Measurements from ENCODE around the gene DYNLT2. TPM values are rescaled to one million over a fixed set of nuclear protein-coding genes. Genes with fewer than 3 reads are reported as not detected.

The DYNLT2 gene
- total and polyA plus RNA-seq, 2 of the 13 experiments (the other 11 are each of a cell fraction or from before 2014, with no cell fraction given): 2.1 to 4.3 TPM

DNA sequence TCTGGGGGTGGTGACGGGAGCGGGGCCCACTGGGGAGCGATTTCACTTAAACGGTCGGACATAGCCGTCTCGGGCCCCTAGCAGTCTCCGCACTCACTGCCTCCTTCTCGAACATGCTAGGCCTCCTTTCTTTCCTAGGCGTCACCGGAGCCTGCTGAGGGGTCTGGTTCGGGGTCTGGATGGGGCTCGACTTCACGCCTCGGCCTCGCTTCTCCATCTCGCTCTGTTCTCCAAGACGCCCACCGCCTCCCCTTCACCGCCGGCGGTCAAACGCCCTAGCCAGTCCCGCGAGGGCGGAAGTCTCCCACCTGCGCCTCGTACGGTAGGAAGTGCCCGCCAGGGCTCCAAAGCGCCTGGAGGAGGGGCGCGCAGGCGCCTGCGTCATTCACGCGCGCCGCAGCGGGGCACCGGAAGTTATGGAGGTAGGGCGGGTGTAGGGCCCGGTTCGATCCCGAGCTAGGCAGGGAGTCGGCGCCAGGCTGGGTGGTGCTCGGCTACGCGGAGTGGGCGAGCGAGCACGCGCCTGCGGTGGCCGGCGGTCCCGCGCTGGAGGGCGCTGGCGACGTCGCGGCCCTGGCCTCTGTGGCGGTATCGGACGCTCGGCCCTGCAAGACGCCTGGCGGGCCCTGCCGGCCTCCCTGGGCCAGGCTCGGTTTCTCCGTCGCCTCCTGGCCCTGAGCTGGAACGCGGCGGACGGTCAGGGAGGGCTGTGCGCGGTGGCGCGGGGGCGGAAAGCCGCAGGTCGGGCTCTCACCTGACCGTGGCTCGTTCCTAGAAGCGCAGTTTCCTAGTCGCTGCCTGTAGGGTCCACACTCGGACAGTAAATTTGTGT is at the start of gene DYNLT2, which contains the start of gene ERMARD (continued):
- TF ChIP-seq, protein P1, sequence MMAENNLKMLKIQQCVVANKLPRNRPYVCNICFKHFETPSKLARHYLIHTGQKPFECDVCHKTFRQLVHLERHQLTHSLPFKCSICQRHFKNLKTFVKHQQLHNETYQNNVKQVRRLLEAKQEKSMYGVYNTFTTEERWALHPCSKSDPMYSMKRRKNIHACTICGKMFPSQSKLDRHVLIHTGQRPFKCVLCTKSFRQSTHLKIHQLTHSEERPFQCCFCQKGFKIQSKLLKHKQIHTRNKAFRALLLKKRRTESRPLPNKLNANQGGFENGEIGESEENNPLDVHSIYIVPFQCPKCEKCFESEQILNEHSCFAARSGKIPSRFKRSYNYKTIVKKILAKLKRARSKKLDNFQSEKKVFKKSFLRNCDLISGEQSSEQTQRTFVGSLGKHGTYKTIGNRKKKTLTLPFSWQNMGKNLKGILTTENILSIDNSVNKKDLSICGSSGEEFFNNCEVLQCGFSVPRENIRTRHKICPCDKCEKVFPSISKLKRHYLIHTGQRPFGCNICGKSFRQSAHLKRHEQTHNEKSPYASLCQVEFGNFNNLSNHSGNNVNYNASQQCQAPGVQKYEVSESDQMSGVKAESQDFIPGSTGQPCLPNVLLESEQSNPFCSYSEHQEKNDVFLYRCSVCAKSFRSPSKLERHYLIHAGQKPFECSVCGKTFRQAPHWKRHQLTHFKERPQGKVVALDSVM (CRISPR knock-in tag; IDR thresholded peaks at IDR 0.05): peak; percentile 87
- peak; percentile 93 for TF ChIP-seq ZBTB7B (CRISPR knock-in tag; IDR thresholded peaks at IDR 0.05)
- TF ChIP-seq MBD4 (IDR thresholded peaks at IDR 0.05; ENCODE audit: borderline replicate concordance, low read length): no peak
- TF ChIP-seq, protein P2, sequence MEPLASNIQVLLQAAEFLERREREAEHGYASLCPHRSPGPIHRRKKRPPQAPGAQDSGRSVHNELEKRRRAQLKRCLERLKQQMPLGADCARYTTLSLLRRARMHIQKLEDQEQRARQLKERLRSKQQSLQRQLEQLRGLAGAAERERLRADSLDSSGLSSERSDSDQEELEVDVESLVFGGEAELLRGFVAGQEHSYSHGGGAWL (CRISPR knock-in tag; IDR thresholded peaks at IDR 0.05): peak; percentile 90
- TF ChIP-seq ZNF781 (CRISPR knock-in tag; IDR thresholded peaks at IDR 0.05; ENCODE audit: borderline replicate concordance, not compliant biosample characterization): peak; percentile 87
- peak; percentile 92 for TF ChIP-seq ZBTB42 (CRISPR knock-in tag; IDR thresholded peaks at IDR 0.05)
- peak; percentile 90; the same call in 1 of the 2 replicates for TF ChIP-seq ETV6 (CRISPR knock-in tag; conservative IDR thresholded peaks at IDR 0.05)
- TF ChIP-seq, protein P3, sequence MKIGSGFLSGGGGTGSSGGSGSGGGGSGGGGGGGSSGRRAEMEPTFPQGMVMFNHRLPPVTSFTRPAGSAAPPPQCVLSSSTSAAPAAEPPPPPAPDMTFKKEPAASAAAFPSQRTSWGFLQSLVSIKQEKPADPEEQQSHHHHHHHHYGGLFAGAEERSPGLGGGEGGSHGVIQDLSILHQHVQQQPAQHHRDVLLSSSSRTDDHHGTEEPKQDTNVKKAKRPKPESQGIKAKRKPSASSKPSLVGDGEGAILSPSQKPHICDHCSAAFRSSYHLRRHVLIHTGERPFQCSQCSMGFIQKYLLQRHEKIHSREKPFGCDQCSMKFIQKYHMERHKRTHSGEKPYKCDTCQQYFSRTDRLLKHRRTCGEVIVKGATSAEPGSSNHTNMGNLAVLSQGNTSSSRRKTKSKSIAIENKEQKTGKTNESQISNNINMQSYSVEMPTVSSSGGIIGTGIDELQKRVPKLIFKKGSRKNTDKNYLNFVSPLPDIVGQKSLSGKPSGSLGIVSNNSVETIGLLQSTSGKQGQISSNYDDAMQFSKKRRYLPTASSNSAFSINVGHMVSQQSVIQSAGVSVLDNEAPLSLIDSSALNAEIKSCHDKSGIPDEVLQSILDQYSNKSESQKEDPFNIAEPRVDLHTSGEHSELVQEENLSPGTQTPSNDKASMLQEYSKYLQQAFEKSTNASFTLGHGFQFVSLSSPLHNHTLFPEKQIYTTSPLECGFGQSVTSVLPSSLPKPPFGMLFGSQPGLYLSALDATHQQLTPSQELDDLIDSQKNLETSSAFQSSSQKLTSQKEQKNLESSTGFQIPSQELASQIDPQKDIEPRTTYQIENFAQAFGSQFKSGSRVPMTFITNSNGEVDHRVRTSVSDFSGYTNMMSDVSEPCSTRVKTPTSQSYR (CRISPR knock-in tag; IDR thresholded peaks at IDR 0.05; ENCODE audit: borderline replicate concordance): peak; percentile 93
- peak; percentile 98 for TF ChIP-seq POLR2G (IDR thresholded peaks at IDR 0.05; ENCODE audit: low read depth, low read length)
- TF ChIP-seq, protein P4, sequence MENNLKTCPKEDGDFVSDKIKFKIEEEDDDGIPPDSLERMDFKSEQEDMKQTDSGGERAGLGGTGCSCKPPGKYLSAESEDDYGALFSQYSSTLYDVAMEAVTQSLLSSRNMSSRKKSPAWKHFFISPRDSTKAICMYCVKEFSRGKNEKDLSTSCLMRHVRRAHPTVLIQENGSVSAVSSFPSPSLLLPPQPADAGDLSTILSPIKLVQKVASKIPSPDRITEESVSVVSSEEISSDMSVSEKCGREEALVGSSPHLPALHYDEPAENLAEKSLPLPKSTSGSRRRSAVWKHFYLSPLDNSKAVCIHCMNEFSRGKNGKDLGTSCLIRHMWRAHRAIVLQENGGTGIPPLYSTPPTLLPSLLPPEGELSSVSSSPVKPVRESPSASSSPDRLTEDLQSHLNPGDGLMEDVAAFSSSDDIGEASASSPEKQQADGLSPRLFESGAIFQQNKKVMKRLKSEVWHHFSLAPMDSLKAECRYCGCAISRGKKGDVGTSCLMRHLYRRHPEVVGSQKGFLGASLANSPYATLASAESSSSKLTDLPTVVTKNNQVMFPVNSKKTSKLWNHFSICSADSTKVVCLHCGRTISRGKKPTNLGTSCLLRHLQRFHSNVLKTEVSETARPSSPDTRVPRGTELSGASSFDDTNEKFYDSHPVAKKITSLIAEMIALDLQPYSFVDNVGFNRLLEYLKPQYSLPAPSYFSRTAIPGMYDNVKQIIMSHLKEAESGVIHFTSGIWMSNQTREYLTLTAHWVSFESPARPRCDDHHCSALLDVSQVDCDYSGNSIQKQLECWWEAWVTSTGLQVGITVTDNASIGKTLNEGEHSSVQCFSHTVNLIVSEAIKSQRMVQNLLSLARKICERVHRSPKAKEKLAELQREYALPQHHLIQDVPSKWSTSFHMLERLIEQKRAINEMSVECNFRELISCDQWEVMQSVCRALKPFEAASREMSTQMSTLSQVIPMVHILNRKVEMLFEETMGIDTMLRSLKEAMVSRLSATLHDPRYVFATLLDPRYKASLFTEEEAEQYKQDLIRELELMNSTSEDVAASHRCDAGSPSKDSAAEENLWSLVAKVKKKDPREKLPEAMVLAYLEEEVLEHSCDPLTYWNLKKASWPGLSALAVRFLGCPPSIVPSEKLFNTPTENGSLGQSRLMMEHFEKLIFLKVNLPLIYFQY (CRISPR knock-in tag; IDR thresholded peaks at IDR 0.05; ENCODE audit: borderline replicate concordance): peak; percentile 94
- TF ChIP-seq, protein P5, sequence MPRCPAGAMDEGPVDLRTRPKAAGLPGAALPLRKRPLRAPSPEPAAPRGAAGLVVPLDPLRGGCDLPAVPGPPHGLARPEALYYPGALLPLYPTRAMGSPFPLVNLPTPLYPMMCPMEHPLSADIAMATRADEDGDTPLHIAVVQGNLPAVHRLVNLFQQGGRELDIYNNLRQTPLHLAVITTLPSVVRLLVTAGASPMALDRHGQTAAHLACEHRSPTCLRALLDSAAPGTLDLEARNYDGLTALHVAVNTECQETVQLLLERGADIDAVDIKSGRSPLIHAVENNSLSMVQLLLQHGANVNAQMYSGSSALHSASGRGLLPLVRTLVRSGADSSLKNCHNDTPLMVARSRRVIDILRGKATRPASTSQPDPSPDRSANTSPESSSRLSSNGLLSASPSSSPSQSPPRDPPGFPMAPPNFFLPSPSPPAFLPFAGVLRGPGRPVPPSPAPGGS (CRISPR knock-in tag; IDR thresholded peaks at IDR 0.05): peak; percentile 99
- no peak for TF ChIP-seq HHEX (CRISPR knock-in tag; IDR thresholded peaks at IDR 0.05)
- TF ChIP-seq ZNF660 (CRISPR knock-in tag; IDR thresholded peaks at IDR 0.05; ENCODE audit: borderline replicate concordance, low read depth): no peak
- TF ChIP-seq ZNF136 (CRISPR knock-in tag; IDR thresholded peaks at IDR 0.05; ENCODE audit: low read depth): peak; percentile 97
- 0 out of 2 replicates have a peak, but pooled peaks have one; percentile 17 for TF ChIP-seq RBAK (CRISPR knock-in tag; IDR thresholded peaks at IDR 0.05)
- peak; percentile 93 for TF ChIP-seq HES4 (CRISPR knock-in tag; IDR thresholded peaks at IDR 0.05; ENCODE audit: borderline replicate concordance)
- TF ChIP-seq ZMYM2 (CRISPR knock-in tag; IDR thresholded peaks at IDR 0.05): peak; percentile 88
- peak; percentile 99 for TF ChIP-seq ZNF891 (CRISPR knock-in tag; IDR thresholded peaks at IDR 0.05)

Data from HepG2 (cell line).